HG03520 (cell line): ENCODE results near the gene CAMK2A.

Experiments
- ATAC-seq: cut with Tn5 transposase; IDR thresholded peaks from one replicate; pipeline ENCODE4 v1.9.1; 2021; ENCODE audit warnings: mild to moderate bottlenecking, moderate library complexity; ENCODE audit not compliant: unreplicated experiment

Gene CAMK2A

GRCh38 chr5:150301901-150302300 lies 12.3 kb upstream of the CAMK2A start:
- ATAC-seq = no peak

- ATAC-seq = no peak
Measured at GRCh38 chr5:150301170-150301505, 11.6 kb upstream of the CAMK2A start.

GRCh38 chr5:150300496-150301169 lies 11.1 kb upstream of the CAMK2A start:
- ATAC-seq = no peak

- no peak for ATAC-seq
Measured at GRCh38 chr5:150299571-150300327, 10.2 kb upstream of the CAMK2A start.

GRCh38 chr5:150298701-150299451 lies 9.3 kb upstream of the CAMK2A start:
- ATAC-seq = no peak

- no peak for ATAC-seq
Measured at GRCh38 chr5:150297934-150298595, 8.5 kb upstream of the CAMK2A start.

- ATAC-seq = no peak
Measured at GRCh38 chr5:150297236-150297890, 7.8 kb upstream of the CAMK2A start.

- no peak for ATAC-seq
Measured at GRCh38 chr5:150296496-150296895, 6.9 kb upstream of the CAMK2A start.

GRCh38 chr5:150295741-150296486 lies 6.3 kb upstream of the CAMK2A start:
- no peak for ATAC-seq

GRCh38 chr5:150295172-150295634 lies 5.6 kb upstream of the CAMK2A start:
- ATAC-seq = no peak

GRCh38 chr5:150294551-150295071 lies 5.0 kb upstream of the CAMK2A start:
- ATAC-seq = no peak

- no peak for ATAC-seq
Measured at GRCh38 chr5:150293091-150293941, 3.7 kb upstream of the CAMK2A start.

GRCh38 chr5:150291388-150292385 lies 2.1 kb upstream of the CAMK2A start:
- no peak for ATAC-seq

- ATAC-seq = no peak
Measured at GRCh38 chr5:150288791-150289190, 782 bp downstream of the CAMK2A start.

- ATAC-seq = no peak
Measured at GRCh38 chr5:150288361-150288760, 1.2 kb downstream of the CAMK2A start.

GRCh38 chr5:150286820-150287219 lies 2.8 kb downstream of the CAMK2A start:
- no peak for ATAC-seq

- no peak for ATAC-seq
Measured at GRCh38 chr5:150285114-150285513, 4.5 kb downstream of the CAMK2A start.

- no peak for ATAC-seq
Measured at GRCh38 chr5:150284311-150284710, 5.3 kb downstream of the CAMK2A start.
